HepG2 (cell line): Measurements from ENCODE around the gene RRP36. TPM values are rescaled to one million over a fixed set of nuclear protein-coding genes. Genes with fewer than 3 reads are reported as not detected.

Source experiments
- CBX5 ChIP-seq: sonication (generic); formaldehyde crosslinking; IDR thresholded peaks from 2 replicates; pipeline ENCODE4 v1.4.0; 2020; ENCODE audit warnings: missing genetic modification reagents, borderline replicate concordance
- KAT7 ChIP-seq: IDR thresholded peaks from 2 replicates; pipeline ENCODE4 v1.6.1; 2018; ENCODE audit warnings: borderline replicate concordance, missing compliant biosample characterization
- KLF12 ChIP-seq: sonication (generic); formaldehyde crosslinking; IDR thresholded peaks from 2 replicates; pipeline ENCODE4 v1.4.0; 2020; ENCODE audit warnings: missing genetic modification reagents, borderline replicate concordance
- MLX ChIP-seq: IDR thresholded peaks from 2 replicates; pipeline ENCODE4 v1.6.1; 2016
- POLR2AphosphoS5 ChIP-seq: IDR thresholded peaks from 2 replicates; pipeline ENCODE4 v1.6.1; 2012; ENCODE audit warnings: low read depth, low read length
- PRDM10 ChIP-seq: sonication (generic); formaldehyde crosslinking; IDR thresholded peaks from 2 replicates; pipeline ENCODE4 v1.4.0; 2020; ENCODE audit warnings: low read depth, missing genetic modification reagents
- ZNF354B ChIP-seq: sonication (generic); formaldehyde crosslinking; IDR thresholded peaks from 2 replicates; pipeline ENCODE4 v1.8.0; 2022; ENCODE audit warnings: mild to moderate bottlenecking, missing genetic modification reagents
- ZNF44 ChIP-seq: sonication (generic); formaldehyde crosslinking; IDR thresholded peaks from 2 replicates; pipeline ENCODE4 v1.5.1; 2020; ENCODE audit warnings: mild to moderate bottlenecking, missing genetic modification reagents
- ZNF572 ChIP-seq: sonication (generic); formaldehyde crosslinking; IDR thresholded peaks from 2 replicates; pipeline ENCODE4 v1.5.1; 2020; ENCODE audit warnings: mild to moderate bottlenecking, missing genetic modification reagents
- ZNF790 ChIP-seq: sonication (generic); formaldehyde crosslinking; IDR thresholded peaks from 2 replicates; pipeline ENCODE4 v1.8.0; 2022; ENCODE audit warnings: missing genetic modification reagents, mild to moderate bottlenecking, borderline replicate concordance
- polyA plus RNA-seq, 8 experiments: library from polyadenylated mRNA; depleted of rRNA in 3 of 8; stranded (reverse) in 7 of 8; unstranded in 1 of 8; fragments of >200 nt; fragmentation: Illumina TruSeq in 4 of 8; extraction: Trizol in 4 of 8; gene quantifications; 2 replicates each; pipeline versions ENCODE4 v1.2.1 to v1.2.3, GENCODE V29; 2011 to 2016; ENCODE audit warnings: low read depth in 4 of 8, missing spikeins in 1 of 8, mixed read lengths in 1 of 8; ENCODE audit not compliant: insufficient read depth in 1 of 8
- total RNA-seq, 5 experiments: library from RNA; depleted of rRNA; stranded (reverse); fragments of >200 nt; fragmentation: Illumina TruSeq; extraction: Trizol; gene quantifications; 2 replicates each; pipeline ENCODE4 v1.2.3, GENCODE V29; 2016; ENCODE audit warnings: low read depth in 1 of 5

The RRP36 gene
- total and polyA plus RNA-seq, 2 of the 13 experiments (the other 11 are each of a cell fraction or from before 2014, with no cell fraction given): 29.5 to 144 TPM

- TF ChIP-seq PRDM10 (CRISPR knock-in tag) (peak; percentile 37; the same call in 1 of the 2 replicates), KAT7 (CRISPR knock-in tag) (no peak; the same call in 1 of the 2 replicates), ZNF354B (CRISPR knock-in tag) (0 out of 2 replicates have a peak, but pooled peaks have one; percentile 30), MLX (CRISPR knock-in tag) (no peak), POLR2AphosphoS5 (no peak), KLF12 (CRISPR knock-in tag) (no peak), CBX5 (CRISPR knock-in tag) (peak; percentile 5; the same call in 1 of the 2 replicates), ZNF790 (CRISPR knock-in tag) (0 out of 2 replicates have a peak, but pooled peaks have one; percentile 4), ZNF44 (0 out of 2 replicates have a peak, but pooled peaks have one; percentile 15), ZNF572 (CRISPR knock-in tag) (0 out of 2 replicates have a peak, but pooled peaks have one; percentile 51)
Measured at GRCh38 chr6:42979523-42980177, 41.8 kb upstream of the RRP36 start (continued).
